DOHH2 (cell line): Measurements from ENCODE around the gene RIPPLY1.

Experiments used
- H3F3A ChIP-seq: fragments of 200-600 bp; sonication (generic), shearing (Covaris generic); 2 replicates; pipeline ENCODE4 v1.6.0; 2016; ENCODE audit warnings: antibody characterized with exemption, mild to moderate bottlenecking; ENCODE audit not compliant: control insufficient read depth, insufficient read depth
- H3K27ac ChIP-seq: fragments of 200-600 bp; sonication (generic); 2 replicates; pipeline ENCODE4 v1.5.1; 2014; ENCODE audit warnings: low read depth, mild to moderate bottlenecking, low read length, moderate library complexity
- H3K27me3 ChIP-seq: fragments of 200-600 bp; sonication (generic); 2 replicates; pipeline ENCODE4 v1.6.1; 2014; ENCODE audit warnings: mild to moderate bottlenecking, low read length, mixed read lengths; ENCODE audit not compliant: control insufficient read depth
- H3K36me3 ChIP-seq: fragments of 200-600 bp; sonication (generic); 2 replicates; pipeline ENCODE4 v1.6.1; 2014; ENCODE audit warnings: mild to moderate bottlenecking, low read length, moderate library complexity, mixed read lengths; ENCODE audit not compliant: control insufficient read depth
- H3K4me1 ChIP-seq: fragments of 200-600 bp; sonication (generic); 2 replicates; pipeline ENCODE4 v1.6.1; 2014; ENCODE audit warnings: mild to moderate bottlenecking, low read length, mixed read lengths; ENCODE audit not compliant: control insufficient read depth
- H3K4me2 ChIP-seq: fragments of 200-600 bp; sonication (generic); 2 replicates; pipeline ENCODE4 v1.6.0; 2014; ENCODE audit warnings: mild to moderate bottlenecking, low read length, moderate library complexity
- H3K4me3 ChIP-seq: fragments of 200-600 bp; sonication (generic); 2 replicates; pipeline ENCODE4 v1.5.1; 2014; ENCODE audit warnings: mild to moderate bottlenecking, low read length, mixed read lengths
- H3K79me2 ChIP-seq: fragments of 200-600 bp; sonication (generic); 2 replicates; pipeline ENCODE4 v1.6.1; 2014; ENCODE audit warnings: mild to moderate bottlenecking, low read length, mixed read lengths; ENCODE audit not compliant: control insufficient read depth
- H3K9me2 ChIP-seq: fragments of 200-600 bp; sonication (generic); replicated peaks from 2 replicates; pipeline ENCODE4 v1.6.1; 2014; ENCODE audit warnings: mild to moderate bottlenecking, low read length, mixed read lengths; ENCODE audit not compliant: control insufficient read depth
- H3K9me3 ChIP-seq: fragments of 200-600 bp; sonication (generic); 2 replicates; pipeline ENCODE4 v1.6.1; 2014; ENCODE audit warnings: antibody characterized with exemption, low read length, mixed read lengths; ENCODE audit not compliant: control insufficient read depth, insufficient read depth
- H4K20me1 ChIP-seq: fragments of 200-600 bp; sonication (generic); 2 replicates; pipeline ENCODE4 v1.6.0; 2014; ENCODE audit warnings: low read depth, mild to moderate bottlenecking, antibody characterized with exemption, low read length, moderate library complexity; ENCODE audit not compliant: control insufficient read depth, insufficient read depth
- CTCF ChIP-seq: fragments of 200-600 bp; sonication (generic); IDR thresholded peaks from one replicate; pipeline ENCODE4 v1.5.1; 2014; ENCODE audit warnings: antibody characterized with exemption, mild to moderate bottlenecking, low read depth, low read length; ENCODE audit not compliant: poor library complexity, severe bottlenecking
- EZH2phosphoT487 ChIP-seq: fragments of 200-600 bp; sonication (generic); IDR thresholded peaks from 2 replicates; pipeline ENCODE4 v1.6.1; 2017; ENCODE audit warnings: borderline replicate concordance, mild to moderate bottlenecking, antibody characterized with exemption, low read length, moderate library complexity, mixed read lengths

RIPPLY1 gene

GRCh38 chrX:106946464-106946863 is 43.3 kb upstream of the RIPPLY1 start:
- H3K9me3 ChIP-seq: no peaks in the 10 kb centered on the region
- TF ChIP-seq CTCF (no peak), EZH2phosphoT487 (no peak)

GRCh38 chrX:106940068-106940467 is 36.9 kb upstream of the RIPPLY1 start:
- no peak overlapping the region for H3K4me2 ChIP-seq
- no peaks in the 10 kb centered on the region for H3F3A ChIP-seq
- no peaks in the 10 kb centered on the region for H3K9me3 ChIP-seq
- H3K79me2 ChIP-seq: no peaks in the 10 kb centered on the region
- H3K27me3 ChIP-seq: no peaks in the 10 kb centered on the region
- H3K36me3 ChIP-seq: no peaks in the 10 kb centered on the region
- H4K20me1 ChIP-seq: no peaks in the 10 kb centered on the region
- TF ChIP-seq CTCF (no peak), EZH2phosphoT487 (no peak)
- no peaks in the 10 kb centered on the region for H3K9me2 ChIP-seq
- no peak overlapping the region for H3K27ac ChIP-seq
- H3K4me3 ChIP-seq: no peak overlapping the region
- no peaks in the 10 kb centered on the region for H3K4me1 ChIP-seq

More at GRCh38 chrX:106946464-106946863, 43.3 kb upstream of the RIPPLY1 start:
- Histone ChIP-seq H3K79me2 (no peaks in the 10 kb centered on the region), H3K27ac (no peak overlapping the region), H3K9me2 (no peaks in the 10 kb centered on the region), H3K4me2 (no peak overlapping the region), H4K20me1 (no peaks in the 10 kb centered on the region), H3K4me3 (no peak overlapping the region), H3K27me3 (no peaks in the 10 kb centered on the region), H3K4me1 (no peaks in the 10 kb centered on the region), H3K36me3 (no peaks in the 10 kb centered on the region), H3F3A (no peaks in the 10 kb centered on the region)

- H3K4me2 ChIP-seq: no peak overlapping the region
- H3K4me3 ChIP-seq: no peak overlapping the region
- no peaks in the 10 kb centered on the region for H3K36me3 ChIP-seq
- H3K9me3 ChIP-seq: no peaks in the 10 kb centered on the region
- H4K20me1 ChIP-seq: no peaks in the 10 kb centered on the region
- H3K4me1 ChIP-seq: no peaks in the 10 kb centered on the region
- H3F3A ChIP-seq: no peaks in the 10 kb centered on the region
- H3K27ac ChIP-seq: no peak overlapping the region
- no peak for TF ChIP-seq EZH2phosphoT487
- TF ChIP-seq CTCF: no peak
- H3K79me2 ChIP-seq: no peaks in the 10 kb centered on the region
- no peaks in the 10 kb centered on the region for H3K9me2 ChIP-seq
- H3K27me3 ChIP-seq: no peaks in the 10 kb centered on the region
These were observed 36.4 kb upstream of the RIPPLY1 start for GRCh38 chrX:106939566-106939965.

GRCh38 chrX:106936246-106936645 is 33.1 kb upstream of the RIPPLY1 start:
- Histone ChIP-seq H3K9me3 (no peaks in the 10 kb centered on the region), H3F3A (no peaks in the 10 kb centered on the region), H3K36me3 (no peaks in the 10 kb centered on the region), H3K79me2 (no peaks in the 10 kb centered on the region), H3K9me2 (no peaks in the 10 kb centered on the region), H3K4me1 (no peaks in the 10 kb centered on the region), H3K27me3 (no peaks in the 10 kb centered on the region), H4K20me1 (no peaks in the 10 kb centered on the region), H3K4me2 (no peak overlapping the region), H3K27ac (no peak overlapping the region), H3K4me3 (no peak overlapping the region)
- TF ChIP-seq EZH2phosphoT487: no peak
- no peak for TF ChIP-seq CTCF
